Uterus (tissue), 2 donors: ENCODE measurements around the gene TBXAS1.

Source experiments
- POLR2A ChIP-seq, 2 donors: fragments of 450-650 bp; IDR thresholded peaks; one replicate each; pipeline ENCODE4 v1.6.1; 2016; ENCODE audit warnings: antibody characterized with exemption in 2 of 2, mild to moderate bottlenecking in 1 of 2, moderate library complexity in 1 of 2
- TF ChIP-seq, protein P1 (sequence below), 4 experiments: fragments of 200-600 bp in 2 of 4; fragments of 450-650 bp in 2 of 4; sonication (generic) in 2 of 4; IDR thresholded peaks; one replicate each; pipeline ENCODE4 v1.5.1; 2016 to 2019; ENCODE audit warnings: antibody characterized with exemption in 4 of 4, mild to moderate bottlenecking in 2 of 4, moderate library complexity in 1 of 4

DNA sequence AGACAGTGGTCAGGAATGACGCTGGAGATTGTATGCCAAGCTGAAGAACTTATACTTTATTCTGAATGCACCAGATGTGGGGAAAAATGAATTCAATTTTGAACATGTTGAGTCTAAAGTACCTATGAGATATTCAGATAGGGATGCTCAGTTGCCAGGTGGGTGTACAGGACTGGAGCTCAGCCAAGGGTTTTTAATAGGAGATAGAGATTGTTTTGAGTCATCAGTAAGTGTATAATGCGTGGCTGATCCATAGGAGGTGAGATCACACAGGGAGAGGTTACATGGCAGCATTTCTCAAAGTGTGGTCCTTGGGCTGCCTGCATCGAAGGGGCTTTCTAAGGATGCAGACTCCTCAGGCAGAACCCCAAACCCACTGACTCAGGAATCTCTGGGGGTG lies 44.4 kb upstream of the TBXAS1 start:
- TF ChIP-seq POLR2A (IDR thresholded peaks at IDR 0.05): no peak
- TF ChIP-seq, protein P1, sequence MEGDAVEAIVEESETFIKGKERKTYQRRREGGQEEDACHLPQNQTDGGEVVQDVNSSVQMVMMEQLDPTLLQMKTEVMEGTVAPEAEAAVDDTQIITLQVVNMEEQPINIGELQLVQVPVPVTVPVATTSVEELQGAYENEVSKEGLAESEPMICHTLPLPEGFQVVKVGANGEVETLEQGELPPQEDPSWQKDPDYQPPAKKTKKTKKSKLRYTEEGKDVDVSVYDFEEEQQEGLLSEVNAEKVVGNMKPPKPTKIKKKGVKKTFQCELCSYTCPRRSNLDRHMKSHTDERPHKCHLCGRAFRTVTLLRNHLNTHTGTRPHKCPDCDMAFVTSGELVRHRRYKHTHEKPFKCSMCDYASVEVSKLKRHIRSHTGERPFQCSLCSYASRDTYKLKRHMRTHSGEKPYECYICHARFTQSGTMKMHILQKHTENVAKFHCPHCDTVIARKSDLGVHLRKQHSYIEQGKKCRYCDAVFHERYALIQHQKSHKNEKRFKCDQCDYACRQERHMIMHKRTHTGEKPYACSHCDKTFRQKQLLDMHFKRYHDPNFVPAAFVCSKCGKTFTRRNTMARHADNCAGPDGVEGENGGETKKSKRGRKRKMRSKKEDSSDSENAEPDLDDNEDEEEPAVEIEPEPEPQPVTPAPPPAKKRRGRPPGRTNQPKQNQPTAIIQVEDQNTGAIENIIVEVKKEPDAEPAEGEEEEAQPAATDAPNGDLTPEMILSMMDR (IDR thresholded peaks at IDR 0.05): no peak
